CD14-positive monocyte (primary cell): ENCODE measurements around the gene ENTHD1. TPM values are rescaled to one million over a fixed set of nuclear protein-coding genes. Genes with fewer than 3 reads are reported as not detected.
"Not testable (repeated sequence)": the region's sequence is repeated elsewhere in the genome, so short reads cannot be mapped to it uniquely, and the experiment has no call there.

Source experiments
- DNase-seq, 3 donors: peaks; one replicate each; pipeline ENCODE4 v3.0.0-alpha.2; 2011 to 2022
- H2AFZ ChIP-seq: 2 replicates; pipeline ENCODE4 v1.6.0; 2012; ENCODE audit warnings: mild to moderate bottlenecking, low read depth, low read length, inconsistent platforms; ENCODE audit not compliant: insufficient read depth, poor library complexity, severe bottlenecking
- H3K27ac ChIP-seq, 2 donors: 1 replicate in 1 of 2; 2 replicates in 1 of 2; pipeline ENCODE4 v1.5.1; 2012 to 2013; ENCODE audit warnings: low read length in 2 of 2, control low read depth in 1 of 2, inconsistent platforms in 1 of 2, low read depth in 1 of 2, mild to moderate bottlenecking in 1 of 2
- H3K27me3 ChIP-seq, 2 donors: one replicate each; pipeline versions ENCODE4 v1.6.0 to v1.6.1; 2011 to 2013; ENCODE audit warnings: low read length in 2 of 2; ENCODE audit not compliant: control insufficient read depth in 2 of 2, insufficient read depth in 2 of 2
- H3K36me3 ChIP-seq, 2 donors: replicated peaks in 1 of 2; 1 replicate in 1 of 2; 2 replicates in 1 of 2; pipeline versions ENCODE4 v1.5.1 to v1.6.1; 2012 to 2013; ENCODE audit warnings: low read length in 2 of 2, control low read depth in 1 of 2, inconsistent platforms in 1 of 2, mild to moderate bottlenecking in 1 of 2; ENCODE audit not compliant: insufficient read depth in 2 of 2, control insufficient read depth in 1 of 2
- H3K4me1 ChIP-seq, 2 donors: 1 replicate in 1 of 2; 2 replicates in 1 of 2; pipeline versions ENCODE4 v1.5.1 to v1.6.1; 2012 to 2013; ENCODE audit warnings: low read length in 2 of 2, control low read depth in 1 of 2, inconsistent platforms in 1 of 2, mild to moderate bottlenecking in 1 of 2, moderate library complexity in 1 of 2; ENCODE audit not compliant: insufficient read depth in 2 of 2, control insufficient read depth in 1 of 2
- H3K4me2 ChIP-seq: replicated peaks from 2 replicates; pipeline ENCODE3; 2012; ENCODE audit warnings: low read length, moderate library complexity, mild to moderate bottlenecking; ENCODE audit not compliant: poor library complexity, severe bottlenecking; ENCODE audit errors: extremely low read depth
- H3K4me3 ChIP-seq, 3 experiments: fragments of 200-600 bp in 1 of 3; sonication (generic) in 1 of 3; replicated peaks in 1 of 3; 1 replicate in 2 of 3; 2 replicates in 1 of 3; pipeline ENCODE4 v1.5.1; 2011 to 2013; ENCODE audit warnings: low read length in 3 of 3, mild to moderate bottlenecking in 3 of 3, control low read depth in 2 of 3, low read depth in 2 of 3, inconsistent platforms in 1 of 3, moderate library complexity in 1 of 3
- H3K79me2 ChIP-seq: 2 replicates; pipeline ENCODE4 v1.6.0; 2012; ENCODE audit warnings: mild to moderate bottlenecking, control low read depth, inconsistent platforms, low read length, moderate library complexity; ENCODE audit not compliant: insufficient read depth
- H3K9ac ChIP-seq: 2 replicates; pipeline ENCODE4 v1.6.0; 2017; ENCODE audit warnings: low read length, mild to moderate bottlenecking; ENCODE audit not compliant: insufficient read depth, poor library complexity, severe bottlenecking
- H3K9me3 ChIP-seq, 2 donors: replicated peaks in 1 of 2; 1 replicate in 1 of 2; 2 replicates in 1 of 2; pipeline versions ENCODE4 v1.5.1 to v1.6.1; 2012 to 2013; ENCODE audit warnings: low read length in 2 of 2, control low read depth in 1 of 2; ENCODE audit not compliant: control insufficient read depth in 1 of 2, insufficient read depth in 1 of 2
- H4K20me1 ChIP-seq: 2 replicates; pipeline ENCODE4 v1.6.0; 2012; ENCODE audit warnings: mild to moderate bottlenecking, low read length, control low read depth, moderate library complexity; ENCODE audit not compliant: insufficient read depth
- H3K27ac Mint-ChIP-seq, 7 donors: one replicate each; pipeline ENCODE4 v1.8.0; 2020; ENCODE audit warnings: mild to moderate bottlenecking in 7 of 7, mixed read lengths in 7 of 7, moderate library complexity in 6 of 7, inconsistent platforms in 2 of 7
- H3K27me3 Mint-ChIP-seq, 3 donors: one replicate each; pipeline ENCODE4 v1.8.0; 2021 to 2022; ENCODE audit warnings: low read depth in 3 of 3, mild to moderate bottlenecking in 3 of 3, mixed read lengths in 3 of 3, moderate library complexity in 3 of 3, inconsistent platforms in 1 of 3
- H3K36me3 Mint-ChIP-seq, 2 donors: one replicate each; pipeline ENCODE4 v1.8.0; 2020; ENCODE audit warnings: mixed read lengths in 2 of 2, inconsistent platforms in 1 of 2, mild to moderate bottlenecking in 1 of 2
- H3K4me1 Mint-ChIP-seq: one replicate; pipeline ENCODE4 v1.8.0; 2020; ENCODE audit warnings: mild to moderate bottlenecking, mixed read lengths
- H3K4me3 Mint-ChIP-seq, 2 donors: one replicate each; pipeline ENCODE4 v1.8.0; 2020; ENCODE audit warnings: mild to moderate bottlenecking in 2 of 2, mixed read lengths in 2 of 2, moderate library complexity in 1 of 2
- H3K9me3 Mint-ChIP-seq, 7 donors: one replicate each; pipeline ENCODE4 v1.8.0; 2020 to 2022; ENCODE audit warnings: mixed read lengths in 7 of 7, mild to moderate bottlenecking in 6 of 7, moderate library complexity in 6 of 7, inconsistent platforms in 2 of 7
- CTCF ChIP-seq: fragments of 200-600 bp; IDR thresholded peaks from one replicate; pipeline ENCODE4 v1.8.0; 2022; ENCODE audit warnings: antibody characterized with exemption, mild to moderate bottlenecking
- WGBS: methylation state at CpG from one replicate; pipeline ENCODE4 v1.1.5; 2013; ENCODE audit warnings: missing lambda C conversion rate; ENCODE audit not compliant: insufficient coverage; 5-methylcytosine and 5-hydroxymethylcytosine counted together
- intact Hi-C, 2 donors: fragments of 100-400 bp; cut with micrococcal nuclease; formaldehyde crosslinking; loops; one replicate each; pipeline versions ENCODE4 v1.15.0 to v1.15.1; 2023
- polyA plus RNA-seq, 3 donors: library from polyadenylated mRNA; depleted of rRNA in 1 of 3; unstranded in 2 of 3; stranded (reverse) in 1 of 3; fragments of 300-500 nt in 2 of 3; fragments of >200 nt in 1 of 3; fragmentation: Illumina TruSeq in 2 of 3; gene quantifications; 1 replicate in 2 of 3; 2 replicates in 1 of 3; pipeline ENCODE4 v1.2.3, GENCODE V29; 2012 to 2021

The ENTHD1 gene
- polyA plus RNA-seq, 3 donors = not detected

GRCh38 chr22:39894554-39895092, 1.1 kb upstream of the ENTHD1 start:
- TF ChIP-seq CTCF = no peak
- 89% methylated on average over 7 of the region's 7 CpGs for WGBS
- Histone ChIP-seq H3K36me3 (no peaks in the 10 kb centered on the region), H2AFZ (no peak overlapping the region), H4K20me1 (no peaks in the 10 kb centered on the region), H3K9ac (no peak overlapping the region), H3K4me2 (no peak overlapping the region), H3K9me3 (no peaks in the 10 kb centered on the region), H3K27me3 (no peaks in the 10 kb centered on the region), H3K4me3 (no peak overlapping the region), H3K4me1 (peaks cover 27 to 32% of the 10 kb centered on the region in 2 donors), H3K27ac (no peak overlapping the region), H3K79me2 (no peaks in the 10 kb centered on the region)
- DNase-seq = no peak
- Mint-ChIP-seq H3K9me3 (peaks cover 0 to 5% (median 0%) of the 10 kb centered on the region in 7 donors), H3K27me3 (peaks cover 0 to 2% (median 0%) of the 10 kb centered on the region in 3 donors), H3K27ac (no peak overlapping the region), H3K4me1 (peaks cover 24% of the 10 kb centered on the region), H3K4me3 (no peak overlapping the region), H3K36me3 (no peaks in the 10 kb centered on the region)
- intact Hi-C loops = no loop called here

GRCh38 chr22:39889924-39890323, 3.6 kb downstream of the ENTHD1 start:
- no CpG with 5 or more reads among the region's 3 CpGs for WGBS
- H3K79me2 ChIP-seq, H3K9me3 ChIP-seq, H2AFZ ChIP-seq, intact Hi-C loops, H3K36me3 Mint-ChIP-seq, H3K4me3 ChIP-seq, H3K27me3 ChIP-seq, H3K27me3 Mint-ChIP-seq, H3K27ac Mint-ChIP-seq, H3K9ac ChIP-seq, DNase-seq, H3K27ac ChIP-seq, H4K20me1 ChIP-seq, H3K4me3 Mint-ChIP-seq, H3K4me2 ChIP-seq, H3K9me3 Mint-ChIP-seq, H3K36me3 ChIP-seq: not testable (repeated sequence)
- peaks cover 8 to 18% of the 10 kb centered on the region in 2 donors for H3K4me1 ChIP-seq
- H3K4me1 Mint-ChIP-seq = peaks cover 25% of the 10 kb centered on the region
